Heart right ventricle (tissue), 16 donors: ENCODE measurements around the gene SLC11A1. TPM values are rescaled to one million over a fixed set of nuclear protein-coding genes. Genes with fewer than 3 reads are reported as not detected.

Source experiments
- ATAC-seq, 8 donors: fragments of 200-7000 bp; cut with Tn5 transposase; one replicate each; pipeline ENCODE4 v1.9.1; 2020; ENCODE audit warnings: mild to moderate bottlenecking in 8 of 8, moderate library complexity in 8 of 8, moderate number of reproducible peaks in 1 of 8
- DNase-seq, 2 donors: peaks; one replicate each; pipeline ENCODE4 v3.0.0-alpha.2; 2020
- H3K27ac ChIP-seq, 10 donors: fragments of 200-600 bp; sonication (generic) in 2 of 10; one replicate each; pipeline versions ENCODE4 v1.5.0 to v1.8.0; 2020 to 2022; ENCODE audit warnings: mild to moderate bottlenecking in 3 of 10
- H3K27me3 ChIP-seq, 7 donors: fragments of 200-600 bp; one replicate each; pipeline ENCODE4 v1.8.0; 2021 to 2022; ENCODE audit warnings: mild to moderate bottlenecking in 2 of 7
- H3K36me3 ChIP-seq, 9 donors: fragments of 200-600 bp; sonication (generic) in 1 of 9; one replicate each; pipeline versions ENCODE4 v1.5.0 to v1.8.0; 2020 to 2022; ENCODE audit warnings: mild to moderate bottlenecking in 2 of 9
- H3K4me1 ChIP-seq, 9 donors: fragments of 200-600 bp; sonication (generic) in 1 of 9; one replicate each; pipeline versions ENCODE4 v1.5.0 to v1.8.0; 2020 to 2022; ENCODE audit warnings: mild to moderate bottlenecking in 4 of 9
- H3K4me3 ChIP-seq, 10 donors: fragments of 200-600 bp; sonication (generic) in 2 of 10; one replicate each; pipeline versions ENCODE4 v1.5.0 to v1.8.0; 2020 to 2022; ENCODE audit warnings: mild to moderate bottlenecking in 7 of 10, moderate library complexity in 2 of 10
- H3K9me3 ChIP-seq, 11 donors: fragments of 200-600 bp in 10 of 11; sonication (generic) in 2 of 11; one replicate each; pipeline versions ENCODE4 v1.5.0 to v1.8.0; 2013 to 2022; ENCODE audit warnings: mild to moderate bottlenecking in 2 of 11, control low read depth in 1 of 11, moderate library complexity in 1 of 11
- WGBS, 2 donors: extraction: QIAGEN DNeasy Blood & Tissue Kit; methylation state at CpG; one replicate each; pipeline ENCODE4 v1.1.7; 2013; ENCODE audit warnings: inconsistent platforms in 1 of 2; 5-methylcytosine and 5-hydroxymethylcytosine counted together
- intact Hi-C, 10 donors: fragments of 100-400 bp; cut with DNase I; formaldehyde crosslinking; loops; one replicate each; pipeline versions ENCODE4 v1.11.1 to v1.14.2; 2022
- polyA plus RNA-seq, 2 donors: library from polyadenylated mRNA; stranded (reverse); fragments of 200-250 nt; gene quantifications; one replicate each; pipeline ENCODE4 v1.2.3, GENCODE V29; 2013
- total RNA-seq, 10 donors: library from RNA; stranded (reverse); fragmentation: NEBNext Ultra II Directional in 3 of 10; extraction: Animal tissue kit (Norgen Biotek cat#: 25700) in 3 of 10; gene quantifications; one replicate each; pipeline versions ENCODE4 v1.2.1 to v1.2.4, GENCODE V29; 2021 to 2023
- TF ChIP-seq, protein P1 (sequence below), 9 donors: fragments of 200-600 bp; sonication (generic) in 2 of 9; IDR thresholded peaks; one replicate each; pipeline versions ENCODE4 v1.5.0 to v1.8.0; 2021 to 2022; ENCODE audit warnings: antibody characterized with exemption in 9 of 9, mild to moderate bottlenecking in 5 of 9, moderate library complexity in 1 of 9
- donor health status: Arrhythmogenic right ventricular cardiomyopathy.
- donor health status: ischemic (EF 13 %, LVEDD 7.1; RV severe dilation, severe dysfunction).
- donor health status: healthy with polysubstance abuse.
- donor health status: DM: no; HTN: yes; CAD: no.
- donor health status: DM: no; HTN: no; CAD: no.
- donor health status: ischemic (EF 25% LVEDD 6.9; RV normal size, moderate dysfunction).
- donor health status: ischemic (EF 25% LVEDD 5.7; RV mildly dilated, moderate dysfunction).
- donor health status: healthy.
- donor health status: DM: yes; HTN: yes; CAD: no.
- donor health status: Ischemic cardiomyopathy.
- donor health status: ischemic (EF 35%, LVEDD 5.7; RV mildly dilated, moderate dysfunction).
- donor health status: nonischemic (EF 11% LVEDD 7.7; RV severe dilation, severe dysfunction).
- donor health status: DM: yes; HTN: yes; CAD: no.
- donor health status: PGD.
- donor health status: ischemic (EF 29% LVEDD 5.4; RV normal size, mild dysfunction).
- donor health status: nonischemic (EF 23%, LVEDD 6.1; RV moderate dilation, normal function).

SLC11A1 gene
- total and polyA plus RNA-seq, 12 donors = 0.64 to 9.1 (median 4.4) TPM

DNA sequence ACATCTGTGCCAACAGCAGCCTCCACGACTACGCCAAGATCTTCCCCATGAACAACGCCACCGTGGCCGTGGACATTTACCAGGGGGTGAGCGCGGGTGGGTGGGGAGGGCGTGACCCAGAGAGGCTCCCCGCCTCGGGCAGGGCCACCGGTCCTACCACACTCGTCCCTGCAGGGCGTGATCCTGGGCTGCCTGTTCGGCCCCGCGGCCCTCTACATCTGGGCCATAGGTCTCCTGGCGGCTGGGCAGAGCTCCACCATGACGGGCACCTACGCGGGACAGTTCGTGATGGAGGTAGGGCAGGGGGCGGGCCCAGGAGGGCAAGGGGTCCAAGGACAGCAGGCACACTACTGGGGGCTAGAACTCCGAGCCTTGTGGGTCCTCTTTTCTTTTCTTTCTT is 9.1 kb downstream of the SLC11A1 start:
- Histone ChIP-seq H3K36me3 (peaks cover 0 to 61% (median 0%) of the 10 kb centered on the region in 9 donors), H3K27ac (no peak overlapping the region), H3K4me1 (peaks cover 0 to 62% (median 13%) of the 10 kb centered on the region in 9 donors), H3K9me3 (no peaks in the 10 kb centered on the region), H3K27me3 (no peaks in the 10 kb centered on the region), H3K4me3 (no peak overlapping the region)
- intact Hi-C loops = loop anchor here in 2 of 10 donors (10.0 kb wide), 2 partner anchors 86 to 96 kb away; partner anchors contain the start of gene TMBIM1 (in 1 of the 2)
- 95 to 97% methylated on average over 23 of the region's 23 CpGs for WGBS, 2 donors
- TF ChIP-seq, protein P1, sequence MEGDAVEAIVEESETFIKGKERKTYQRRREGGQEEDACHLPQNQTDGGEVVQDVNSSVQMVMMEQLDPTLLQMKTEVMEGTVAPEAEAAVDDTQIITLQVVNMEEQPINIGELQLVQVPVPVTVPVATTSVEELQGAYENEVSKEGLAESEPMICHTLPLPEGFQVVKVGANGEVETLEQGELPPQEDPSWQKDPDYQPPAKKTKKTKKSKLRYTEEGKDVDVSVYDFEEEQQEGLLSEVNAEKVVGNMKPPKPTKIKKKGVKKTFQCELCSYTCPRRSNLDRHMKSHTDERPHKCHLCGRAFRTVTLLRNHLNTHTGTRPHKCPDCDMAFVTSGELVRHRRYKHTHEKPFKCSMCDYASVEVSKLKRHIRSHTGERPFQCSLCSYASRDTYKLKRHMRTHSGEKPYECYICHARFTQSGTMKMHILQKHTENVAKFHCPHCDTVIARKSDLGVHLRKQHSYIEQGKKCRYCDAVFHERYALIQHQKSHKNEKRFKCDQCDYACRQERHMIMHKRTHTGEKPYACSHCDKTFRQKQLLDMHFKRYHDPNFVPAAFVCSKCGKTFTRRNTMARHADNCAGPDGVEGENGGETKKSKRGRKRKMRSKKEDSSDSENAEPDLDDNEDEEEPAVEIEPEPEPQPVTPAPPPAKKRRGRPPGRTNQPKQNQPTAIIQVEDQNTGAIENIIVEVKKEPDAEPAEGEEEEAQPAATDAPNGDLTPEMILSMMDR (IDR thresholded peaks at IDR 0.05) = no peak
- no peak for ATAC-seq
- no peak for DNase-seq

DNA sequence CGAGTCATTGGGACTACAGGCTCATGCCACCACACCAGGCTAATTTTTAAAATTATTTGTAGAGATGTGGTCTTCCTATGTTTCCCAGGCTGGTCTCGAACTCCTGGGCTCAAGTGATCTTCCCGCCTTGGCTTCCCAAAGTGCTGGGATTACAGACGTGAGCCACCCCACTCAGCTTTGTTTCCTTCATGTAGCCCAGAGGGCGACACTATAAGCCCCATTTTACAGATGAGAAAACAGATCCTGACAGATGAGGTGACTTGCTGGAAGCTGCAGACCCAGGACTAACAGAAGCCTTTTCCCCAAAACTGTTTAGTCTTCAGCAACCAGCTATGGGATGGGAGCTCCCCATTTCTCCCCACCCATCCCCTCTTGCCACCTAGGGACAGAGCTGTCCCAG is 10.4 kb downstream of the SLC11A1 start:
- no peaks in the 10 kb centered on the region for H3K9me3 ChIP-seq
- TF ChIP-seq, protein P1 (IDR thresholded peaks at IDR 0.05) = no peak
- H3K27ac ChIP-seq = no peak overlapping the region
- no peak for DNase-seq
- intact Hi-C loops = loop anchor here in 2 of 10 donors (10.0 kb wide), 2 partner anchors 88 to 98 kb away; partner anchors contain the start of gene TMBIM1 (in 1 of the 2)
- ATAC-seq = no peak
- H3K4me3 ChIP-seq = no peak overlapping the region
- peaks cover 0 to 55% (median 0%) of the 10 kb centered on the region in 9 donors for H3K36me3 ChIP-seq
- H3K4me1 ChIP-seq = peaks cover 0 to 55% (median 18%) of the 10 kb centered on the region in 9 donors
- H3K27me3 ChIP-seq = no peaks in the 10 kb centered on the region
- 91 to 93% methylated on average over 5 of the region's 5 CpGs for WGBS, 2 donors

DNA sequence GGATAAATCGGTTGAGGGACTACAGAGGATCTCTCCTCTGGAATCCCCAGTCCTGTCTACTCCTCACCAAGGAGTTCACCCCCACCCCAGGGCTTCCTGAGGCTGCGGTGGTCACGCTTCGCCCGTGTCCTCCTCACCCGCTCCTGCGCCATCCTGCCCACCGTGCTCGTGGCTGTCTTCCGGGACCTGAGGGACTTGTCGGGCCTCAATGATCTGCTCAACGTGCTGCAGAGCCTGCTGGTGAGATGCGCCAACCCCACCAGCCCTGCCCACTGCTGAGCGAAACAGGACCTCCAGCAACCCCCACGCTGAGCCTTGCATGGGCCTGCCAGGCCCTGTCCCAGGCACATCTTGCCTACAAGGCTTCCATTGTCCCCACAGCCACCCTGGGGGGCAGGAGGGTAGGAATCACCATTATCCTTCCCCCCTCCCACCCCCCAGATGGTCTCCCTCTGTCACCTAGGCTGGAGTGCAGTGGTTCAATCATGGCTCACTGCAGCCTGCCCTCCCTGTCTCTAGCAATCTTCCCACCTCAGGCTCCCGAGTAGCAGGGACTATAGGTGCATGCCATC is 10.9 kb downstream of the SLC11A1 start:
- ATAC-seq = no peak
- WGBS, 2 donors = 82% methylated on average over 16 of the region's 16 CpGs
- no peak for DNase-seq
- TF ChIP-seq, protein P1 (IDR thresholded peaks at IDR 0.05) = no peak
- Histone ChIP-seq H3K27ac (no peak overlapping the region), H3K4me1 (peaks cover 0 to 55% (median 18%) of the 10 kb centered on the region in 9 donors), H3K9me3 (no peaks in the 10 kb centered on the region), H3K27me3 (no peaks in the 10 kb centered on the region), H3K36me3 (peaks cover 0 to 51% (median 0%) of the 10 kb centered on the region in 9 donors), H3K4me3 (no peak overlapping the region)
- intact Hi-C loops = loop anchor here in 2 of 10 donors (10.0 kb wide), 2 partner anchors 88 to 98 kb away; partner anchors contain the start of gene TMBIM1 (in 1 of the 2)

DNA sequence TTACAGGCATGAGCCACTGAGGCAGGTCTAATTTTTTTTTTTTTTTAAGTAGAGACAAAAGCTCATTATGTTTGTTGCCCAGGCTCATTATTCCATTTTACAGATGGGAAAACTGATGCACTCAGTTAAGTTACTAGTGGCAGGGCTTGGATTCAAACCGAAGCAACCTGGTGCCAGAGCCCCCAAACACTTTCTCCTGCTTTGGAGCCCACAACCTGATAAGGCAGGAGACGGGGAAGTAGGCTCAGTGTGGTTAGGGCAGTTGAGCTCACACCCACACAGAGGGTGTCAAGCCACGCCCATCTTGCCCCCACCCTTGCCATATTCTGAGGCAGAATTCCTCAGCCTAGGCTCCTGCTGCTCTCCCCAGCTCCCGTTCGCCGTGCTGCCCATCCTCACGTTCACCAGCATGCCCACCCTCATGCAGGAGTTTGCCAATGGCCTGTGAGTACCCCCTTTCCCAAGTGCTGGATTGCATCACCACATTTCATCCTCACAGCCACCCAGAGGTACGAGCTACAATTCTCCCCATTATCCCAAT is 11.7 kb downstream of the SLC11A1 start:
- TF ChIP-seq, protein P1 (IDR thresholded peaks at IDR 0.05) = no peak
- ATAC-seq = no peak
- Histone ChIP-seq H3K4me1 (peaks cover 0 to 55% (median 21%) of the 10 kb centered on the region in 9 donors), H3K27me3 (no peaks in the 10 kb centered on the region), H3K4me3 (no peak overlapping the region), H3K36me3 (peaks cover 0 to 50% (median 0%) of the 10 kb centered on the region in 9 donors), H3K27ac (peak overlapping the region in 1 of 10 donors; percentile 100), H3K9me3 (no peaks in the 10 kb centered on the region)
- DNase-seq = no peak
- WGBS, 2 donors = 77 to 82% methylated on average over 8 of the region's 8 CpGs
- intact Hi-C loops = loop anchor here in 3 of 10 donors (2.0 to 10.0 kb wide), 3 partner anchors 89 to 99 kb away; partner anchors contain the start of gene TMBIM1 (in 1 of the 3)
